HG02870 (cell line): ENCODE data around the gene MTMR3.
"Not testable (repeated sequence)": the region's sequence is repeated elsewhere in the genome, so short reads cannot be mapped to it uniquely, and the experiment has no call there.

ENCODE experiments used
- ATAC-seq: cut with Tn5 transposase; IDR thresholded peaks from one replicate; pipeline ENCODE4 v1.9.1; 2021; ENCODE audit warnings: mild to moderate bottlenecking, moderate library complexity; ENCODE audit not compliant: unreplicated experiment

Gene MTMR3

DNA sequence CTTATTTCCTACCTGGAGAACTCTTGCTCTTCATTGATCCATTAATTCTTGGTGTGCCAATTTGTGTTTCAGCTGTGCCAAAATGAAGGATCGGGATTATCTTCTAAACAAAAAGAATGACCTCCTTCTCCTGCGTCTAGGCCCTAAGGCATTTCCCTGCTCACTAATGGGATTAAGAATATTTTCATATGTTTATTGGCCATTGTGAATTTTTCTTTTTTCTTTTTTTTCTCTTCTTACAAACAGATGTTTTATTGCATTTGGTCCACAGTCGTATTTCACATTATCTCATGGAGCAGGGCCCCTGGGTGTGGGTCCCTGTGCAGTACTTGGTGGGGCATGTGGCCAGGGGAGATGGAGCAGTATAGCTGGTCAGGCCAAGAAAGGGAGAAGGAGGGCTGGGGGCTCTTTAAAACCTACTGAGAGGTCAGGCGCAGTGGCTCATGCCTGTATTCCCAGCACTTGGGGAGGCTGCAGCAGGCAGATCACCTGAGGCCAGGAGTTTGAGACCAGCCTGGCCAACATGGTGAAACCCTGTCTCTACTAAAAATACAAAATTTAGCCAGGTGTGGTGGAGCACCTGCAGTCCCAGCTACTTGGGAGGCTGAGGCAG is 162.0 kb downstream of the MTMR3 start:
- ATAC-seq, result no peak

GRCh38 chr22:30045494-30045887 is 162.5 kb downstream of the MTMR3 start:
- ATAC-seq, result no peak

GRCh38 chr22:30045901-30046715 is 163.1 kb downstream of the MTMR3 start:
- no peak for ATAC-seq

- no peak for ATAC-seq
Measured at GRCh38 chr22:30046716-30047363, 163.9 kb downstream of the MTMR3 start.

DNA sequence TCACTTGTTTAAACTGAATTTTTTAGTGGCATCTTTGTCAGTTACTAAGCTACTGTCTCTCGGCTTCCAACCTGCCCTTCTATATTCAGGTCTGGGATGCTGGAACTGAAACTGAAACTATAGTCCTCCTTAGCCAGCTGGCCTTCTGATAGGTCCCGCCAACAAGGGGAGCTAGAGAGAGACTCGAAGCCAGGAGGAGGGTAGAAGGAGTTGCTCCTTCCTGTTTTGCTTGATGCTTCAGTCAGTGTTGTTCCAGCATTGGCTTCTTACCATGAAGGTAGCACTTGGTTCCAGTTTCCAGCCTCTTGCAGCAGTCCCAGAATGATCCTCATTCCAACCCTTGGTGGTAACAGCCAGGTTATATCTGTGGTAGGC is 164.4 kb downstream of the MTMR3 start:
- ATAC-seq, result no peak

GRCh38 chr22:30048681-30049080 is 165.7 kb downstream of the MTMR3 start:
- ATAC-seq, result no peak

- ATAC-seq, result no peak
Measured at GRCh38 chr22:30054067-30054763, 171.2 kb downstream of the MTMR3 start.

GRCh38 chr22:30054764-30055069 is 171.7 kb downstream of the MTMR3 start:
- no peak for ATAC-seq

- ATAC-seq, result no peak
Measured at GRCh38 chr22:30056015-30056414, 173.0 kb downstream of the MTMR3 start.

DNA sequence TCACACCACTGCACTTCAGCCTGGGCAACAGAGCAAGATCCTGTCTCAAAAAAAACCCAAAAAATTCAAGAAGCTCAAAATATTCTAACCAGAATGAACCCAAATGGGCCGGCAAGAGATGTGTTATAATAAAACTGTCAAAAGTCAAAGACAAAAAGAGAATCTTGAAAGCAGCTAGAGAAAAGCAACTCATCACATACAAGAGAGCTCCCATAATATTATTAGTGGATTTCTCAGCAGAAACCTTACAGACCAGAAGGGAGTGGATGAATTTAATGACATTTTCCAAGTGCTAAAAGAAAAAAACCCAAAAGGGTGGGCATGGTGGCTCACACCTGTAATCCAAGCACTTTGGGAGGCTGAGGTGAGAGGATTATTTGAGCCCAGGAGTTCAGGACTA is 174.4 kb downstream of the MTMR3 start:
- ATAC-seq, result no peak

GRCh38 chr22:30059346-30060020 is 176.5 kb downstream of the MTMR3 start:
- ATAC-seq, result not testable (repeated sequence)

GRCh38 chr22:30061094-30061493 is 178.1 kb downstream of the MTMR3 start:
- ATAC-seq, result not testable (repeated sequence)

DNA sequence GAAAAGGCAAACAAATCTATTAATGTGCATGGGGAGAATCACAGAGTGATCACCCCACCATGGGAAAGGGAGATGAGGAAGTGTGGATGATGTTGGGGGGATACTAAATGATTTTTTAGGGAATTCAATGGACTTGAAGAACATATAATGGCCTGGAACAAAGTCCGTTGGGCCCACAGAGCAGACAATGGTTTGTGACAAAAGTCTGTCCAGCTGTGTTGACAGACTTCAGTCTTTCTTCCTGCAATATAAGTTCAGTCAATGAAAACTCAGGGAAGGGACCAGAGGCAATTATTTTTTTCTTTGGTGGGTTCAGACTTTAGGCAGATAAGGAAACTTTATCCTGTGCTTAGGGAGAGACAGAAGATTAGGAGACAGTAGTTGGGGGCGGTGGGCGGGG is 179.3 kb downstream of the MTMR3 start:
- ATAC-seq, result no peak

GRCh38 chr22:30062950-30063349 is 180.0 kb downstream of the MTMR3 start:
- no peak for ATAC-seq

- no peak for ATAC-seq
Measured at GRCh38 chr22:30064172-30064571, 181.2 kb downstream of the MTMR3 start.

DNA sequence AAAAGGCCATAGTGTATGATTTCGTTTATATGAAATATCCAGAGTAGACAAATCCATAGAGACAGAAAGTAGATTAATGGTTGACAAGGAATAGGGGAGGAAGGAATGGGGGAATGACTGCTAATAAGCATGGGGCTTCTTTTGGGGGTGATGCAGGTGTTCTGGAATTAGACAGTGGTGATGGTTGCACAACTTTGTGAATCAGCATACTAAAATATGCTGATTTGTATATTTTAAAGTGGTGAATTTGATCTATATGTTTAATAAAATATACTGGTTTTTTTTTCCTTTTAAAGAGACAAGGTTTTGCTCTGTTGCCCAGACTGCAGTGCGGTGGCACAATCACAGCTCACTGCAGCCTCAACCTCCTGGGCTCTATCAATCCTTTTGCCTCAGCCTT is 190.8 kb downstream of the MTMR3 start:
- ATAC-seq, result no peak

- ATAC-seq, result no peak
Measured at GRCh38 chr22:30074147-30074546, 191.2 kb downstream of the MTMR3 start.

GRCh38 chr22:30074994-30075393 is 192.0 kb downstream of the MTMR3 start:
- ATAC-seq, result no peak

- ATAC-seq, result no peak
Measured at GRCh38 chr22:30077279-30077880, 194.4 kb downstream of the MTMR3 start.
